Measurements from ENCODE around the gene OR2T1. TPM values are rescaled to one million over a fixed set of nuclear protein-coding genes. Genes with fewer than 3 reads are reported as not detected.

OR2T1 gene, protein sequence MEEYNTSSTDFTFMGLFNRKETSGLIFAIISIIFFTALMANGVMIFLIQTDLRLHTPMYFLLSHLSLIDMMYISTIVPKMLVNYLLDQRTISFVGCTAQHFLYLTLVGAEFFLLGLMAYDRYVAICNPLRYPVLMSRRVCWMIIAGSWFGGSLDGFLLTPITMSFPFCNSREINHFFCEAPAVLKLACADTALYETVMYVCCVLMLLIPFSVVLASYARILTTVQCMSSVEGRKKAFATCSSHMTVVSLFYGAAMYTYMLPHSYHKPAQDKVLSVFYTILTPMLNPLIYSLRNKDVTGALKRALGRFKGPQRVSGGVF
- not detected in 2 replicates for total RNA-seq

DNA sequence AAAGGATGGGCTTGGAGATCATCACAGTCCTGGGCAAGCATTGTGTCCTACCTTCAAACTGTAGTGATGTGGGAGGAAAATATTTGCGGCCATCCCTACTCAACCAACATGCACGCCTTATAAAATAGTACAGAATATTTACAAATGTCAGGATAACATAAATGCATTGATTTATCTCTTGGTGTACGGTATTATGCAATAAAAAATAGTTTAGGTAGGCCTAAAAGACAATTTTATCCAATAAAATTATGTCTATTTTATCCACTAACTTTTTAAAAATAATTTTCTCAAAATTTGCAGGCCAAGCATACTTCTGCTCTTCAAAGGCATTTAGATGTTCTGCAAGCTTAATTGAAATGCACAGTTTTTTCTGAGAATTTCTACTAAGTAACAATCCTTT lies at the start of gene OR2T1:
Gene OR2T1 (plus strand): TSS at position 301 of the 400 bp plus-strand sequence. CDS start 3,100 bp downstream, outside the sequence.

DNA sequence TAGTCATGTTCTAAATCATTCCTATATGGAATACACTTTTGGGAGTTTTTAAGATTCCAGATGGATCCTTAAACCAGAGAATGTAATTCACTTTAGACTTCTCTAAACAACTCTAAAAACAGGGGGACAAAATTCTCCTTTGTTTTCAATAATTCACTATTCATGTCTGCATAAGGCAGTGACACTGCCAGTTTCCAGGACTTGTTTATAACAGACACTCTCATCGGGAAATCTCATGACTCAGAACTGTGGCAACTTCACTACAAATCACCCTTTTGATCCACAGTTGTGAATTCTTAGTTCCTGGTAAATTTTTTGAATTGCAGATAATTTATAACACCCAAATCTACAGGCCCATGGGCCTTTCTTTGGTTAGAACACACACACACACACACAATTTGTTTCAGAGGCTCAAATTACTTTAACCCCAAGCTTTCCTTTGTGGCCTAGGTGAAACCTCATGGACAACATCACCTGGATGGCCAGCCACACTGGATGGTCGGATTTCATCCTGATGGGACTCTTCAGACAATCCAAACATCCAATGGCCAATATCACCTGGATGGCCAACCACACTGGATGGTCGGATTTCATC lies 41.6 kb upstream of the OR2T1 start, which contains the start of gene OR2T4:
Gene OR2T4 (plus strand): TSS at position 545 of the 595 bp plus-strand sequence. CDS start 0 bp downstream, at position 545.

DNA sequence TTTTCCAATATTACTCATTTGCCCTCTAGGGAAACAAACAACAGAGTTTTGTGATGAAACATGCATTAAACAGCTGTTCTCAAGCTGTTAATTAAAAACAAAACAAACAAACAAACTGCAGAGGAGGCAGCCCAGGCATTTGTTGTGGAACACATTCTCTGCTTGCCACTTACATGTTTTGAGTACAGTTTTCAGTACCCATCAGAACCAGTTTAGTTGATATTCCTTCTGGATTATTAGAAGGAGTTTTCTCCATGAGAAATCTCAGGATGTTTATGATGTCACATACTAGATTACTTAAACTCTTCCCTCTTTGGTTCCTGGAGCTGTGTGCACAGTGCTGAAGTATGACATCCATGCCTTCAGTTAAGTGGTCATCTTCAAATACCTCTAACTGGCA lies 27.4 kb upstream of the OR2T1 start, which contains the start of gene OR2T6:
Gene OR2T6 (plus strand): TSS at position 301 of the 400 bp plus-strand sequence. CDS start 11,863 bp downstream, outside the sequence.

DNA sequence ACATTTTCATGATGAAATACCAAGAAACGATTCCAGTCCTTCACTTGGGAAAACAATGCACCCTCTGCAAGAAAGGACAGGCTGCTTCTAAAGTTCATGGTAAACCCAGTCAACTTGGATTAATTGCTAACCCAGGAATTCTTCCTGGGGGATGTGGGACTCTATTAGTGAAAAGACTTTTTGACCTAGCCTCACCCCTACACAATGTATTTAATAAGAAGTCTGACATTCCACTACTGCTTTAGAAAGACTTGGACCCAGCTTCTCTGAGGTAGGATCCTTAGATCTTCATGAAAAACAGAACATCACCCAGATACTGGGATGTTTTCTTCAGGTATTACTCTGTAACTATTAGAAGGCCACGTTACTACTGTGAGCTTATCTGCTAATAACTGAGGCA lies 42.6 kb downstream of the OR2T1 start, which contains the start of gene OR2T2:
Gene OR2T2 (plus strand): TSS at position 239 of the 400 bp plus-strand sequence. CDS start 7,161 bp downstream, outside the sequence.

Other genes with a start within 250 kb of the OR2T1 start
- gene OR2M2, start 228.2 kb upstream of the OR2T1 start, total RNA-seq: not detected in 2 replicates
- not detected in 2 replicates for gene OR2M3, start 205.8 kb upstream of the OR2T1 start, total RNA-seq
- not detected in 2 replicates for gene OR2M4, start 171.6 kb upstream of the OR2T1 start, total RNA-seq
- gene OR2T33, start 125.1 kb upstream of the OR2T1 start, total RNA-seq: 0.13 TPM in 1 of 2 replicates, not detected in the other
- not detected in 2 replicates for gene OR2T12, start 99.6 kb upstream of the OR2T1 start, total RNA-seq
- gene OR2M7, start 78.5 kb upstream of the OR2T1 start, total RNA-seq: not detected in 2 replicates
- not detected in 2 replicates for gene OR14C36, start 54.3 kb upstream of the OR2T1 start, total RNA-seq
- not detected in 2 replicates for gene OR2T4, start 41.4 kb upstream of the OR2T1 start, total RNA-seq
- not detected in 2 replicates for gene OR2T6, start 27.3 kb upstream of the OR2T1 start, total RNA-seq
- not detected in 2 replicates for gene OR2T2, start 42.6 kb downstream of the OR2T1 start, total RNA-seq
- gene OR2T3, start 70.3 kb downstream of the OR2T1 start, total RNA-seq: not detected in 2 replicates
- gene OR2T5, start 85.5 kb downstream of the OR2T1 start, total RNA-seq: not detected in 2 replicates
- not detected in 2 replicates for gene OR2G6, start 105.0 kb downstream of the OR2T1 start, total RNA-seq
- gene OR2T29, start 159.7 kb downstream of the OR2T1 start, total RNA-seq: not detected in 2 replicates
- not detected in 2 replicates for gene OR2T34, start 171.7 kb downstream of the OR2T1 start, total RNA-seq
- gene OR2T10, start 194.7 kb downstream of the OR2T1 start, total RNA-seq: not detected in 2 replicates
- not detected in 2 replicates for gene OR2T11, start 232.0 kb downstream of the OR2T1 start, total RNA-seq
- gene OR2T35, start 242.2 kb downstream of the OR2T1 start, total RNA-seq: not detected in 2 replicates